GM12874 (cell line): ENCODE results near the gene FBXL20.

Experiments
- CTCF ChIP-seq: IDR thresholded peaks from 2 replicates; pipeline ENCODE4 v1.5.1; 2011; ENCODE audit warnings: low read depth, mild to moderate bottlenecking, control low read depth, low read length, moderate library complexity; ENCODE audit not compliant: insufficient read depth

The FBXL20 gene

GRCh38 chr17:39204245-39204644 is 197.2 kb downstream of the FBXL20 start:
- TF ChIP-seq CTCF = no peak
